GM21529 (cell line): ENCODE data around the gene PLAU.
"Not testable (repeated sequence)": the region's sequence is repeated elsewhere in the genome, so short reads cannot be mapped to it uniquely, and the experiment has no call there.

Experiments
- ATAC-seq: cut with Tn5 transposase; IDR thresholded peaks from one replicate; pipeline ENCODE4 v1.9.1; 2021; ENCODE audit not compliant: unreplicated experiment

The PLAU gene

GRCh38 chr10:73897693-73898092 is 13.2 kb upstream of the PLAU start:
- ATAC-seq, result no peak

DNA sequence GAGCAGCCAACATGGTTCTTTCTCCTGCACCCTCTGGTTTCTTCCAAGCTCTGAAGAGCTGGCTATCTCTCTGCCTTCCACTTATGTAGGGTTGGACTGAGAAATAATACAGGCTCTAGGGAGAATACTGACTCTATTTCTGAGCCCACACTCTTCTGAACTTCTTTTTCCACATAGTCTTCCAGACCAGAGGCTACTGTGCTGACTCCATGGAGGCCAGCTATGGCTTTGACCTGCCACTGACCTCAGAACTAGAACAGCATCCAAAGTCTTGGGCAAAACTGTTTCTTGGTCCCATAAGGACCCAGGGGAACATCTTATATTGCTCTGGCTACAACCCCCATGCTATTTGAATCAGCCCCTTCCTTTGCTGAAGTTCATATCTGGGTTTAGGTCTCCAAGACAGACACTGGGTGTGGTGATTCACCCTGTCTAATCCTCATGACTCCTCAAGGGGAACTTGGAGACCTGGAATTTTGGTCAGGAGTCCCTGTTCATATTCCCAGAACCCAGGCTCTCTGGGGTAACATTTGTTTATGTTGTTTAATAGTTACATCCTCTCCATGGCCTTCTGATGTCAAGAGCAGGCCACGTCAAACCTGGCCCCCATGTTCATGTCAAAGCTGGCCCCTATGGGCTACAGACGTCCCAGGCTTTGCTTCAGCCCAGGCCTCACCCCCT is 12.1 kb upstream of the PLAU start:
- ATAC-seq, result no peak

GRCh38 chr10:73899423-73899822 is 11.5 kb upstream of the PLAU start:
- ATAC-seq, result no peak

DNA sequence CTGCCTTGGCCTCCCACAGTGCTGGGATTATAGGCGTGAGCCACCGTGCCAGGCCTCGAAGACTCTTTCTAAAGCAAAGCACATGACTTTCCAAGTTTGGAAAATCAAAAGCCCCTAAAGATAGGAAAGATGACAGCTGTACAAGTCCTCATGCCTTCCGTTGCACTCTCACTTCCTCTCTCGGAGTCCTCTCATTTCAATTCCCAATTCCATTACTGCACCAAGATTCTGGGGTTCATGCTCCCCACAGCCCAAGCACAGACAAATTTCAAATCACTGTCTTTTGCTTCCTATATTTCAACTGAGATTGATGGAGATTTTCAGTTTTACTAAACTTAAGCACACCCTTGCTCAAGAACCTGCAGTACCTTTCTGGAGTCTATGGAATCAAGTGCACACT is 10.9 kb upstream of the PLAU start:
- ATAC-seq, result no peak

DNA sequence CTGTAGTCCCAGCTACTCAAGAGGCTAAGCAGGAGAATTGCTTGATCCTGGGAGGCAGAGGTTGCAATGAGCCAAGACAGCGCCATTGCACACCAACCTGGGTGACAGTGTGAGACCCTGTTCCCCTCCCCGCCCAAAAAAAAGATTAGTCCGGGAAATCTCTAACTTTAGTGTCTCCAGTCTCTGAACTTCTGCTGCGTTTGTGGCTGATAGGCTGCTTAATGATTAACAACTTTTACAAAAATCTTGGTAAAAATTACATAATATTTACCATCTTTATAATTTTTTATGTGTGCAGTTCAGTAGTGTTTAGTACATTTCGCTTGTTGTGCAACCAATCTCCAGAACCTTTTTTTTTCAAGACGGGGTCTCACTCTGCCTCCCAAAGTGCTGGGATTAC is 9.7 kb upstream of the PLAU start:
- no peak for ATAC-seq

- ATAC-seq, result no peak
Measured at GRCh38 chr10:73902351-73902750, 8.6 kb upstream of the PLAU start.

- no peak for ATAC-seq
Measured at GRCh38 chr10:73905256-73906020, 5.5 kb upstream of the PLAU start.

GRCh38 chr10:73906524-73907447 is 4.1 kb upstream of the PLAU start:
- no peak for ATAC-seq

- ATAC-seq, result no peak
Measured at GRCh38 chr10:73907841-73908517, 3.0 kb upstream of the PLAU start.

GRCh38 chr10:73908853-73909539 is 1.9 kb upstream of the PLAU start:
- ATAC-seq, result peak; percentile 60

DNA sequence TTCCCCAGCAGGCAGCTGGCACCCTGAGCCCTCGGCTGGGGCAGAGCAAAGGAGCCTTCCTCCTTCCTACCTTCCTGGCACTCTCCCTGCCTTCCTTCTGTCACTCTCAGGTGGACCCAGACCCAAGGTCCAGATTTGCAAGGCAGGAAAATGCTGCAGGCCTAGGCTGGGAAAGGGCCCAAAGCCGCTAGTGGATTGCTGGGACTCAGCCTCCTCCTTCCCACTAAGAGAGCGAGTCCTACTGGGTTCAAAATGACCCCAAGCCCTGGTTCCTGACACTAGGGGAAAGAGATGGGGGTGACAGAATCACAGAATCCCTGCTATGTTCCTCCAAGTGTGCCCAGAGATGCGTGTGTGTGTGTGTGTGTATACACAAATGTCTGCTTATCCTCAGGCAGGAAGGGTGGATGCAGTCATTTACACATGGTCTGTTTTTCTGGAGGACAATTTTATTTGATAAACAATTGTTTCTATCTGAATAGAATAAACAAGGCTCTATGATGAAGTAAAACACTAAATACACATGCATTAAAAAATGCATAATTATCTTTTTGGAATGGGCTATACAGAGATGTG is 1.3 kb upstream of the PLAU start:
- no peak for ATAC-seq

DNA sequence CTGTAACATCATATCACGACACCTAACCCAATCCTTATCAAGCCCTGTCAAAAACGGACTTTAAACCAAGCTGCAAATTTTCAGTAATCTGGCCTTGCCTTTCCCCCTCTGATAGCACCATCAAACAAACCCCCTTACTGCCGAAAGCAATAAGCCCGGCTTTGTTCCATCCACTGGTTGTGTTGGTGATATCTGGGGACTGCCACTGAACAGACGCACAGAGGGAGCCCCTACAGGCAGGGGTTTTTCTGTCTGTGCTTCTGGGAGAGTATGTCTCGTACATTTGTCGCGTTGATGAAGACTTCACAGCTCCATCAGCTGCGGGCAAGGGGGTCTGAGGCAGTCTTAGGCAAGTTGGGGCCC is 550 bp upstream of the PLAU start:
- no peak for ATAC-seq

DNA sequence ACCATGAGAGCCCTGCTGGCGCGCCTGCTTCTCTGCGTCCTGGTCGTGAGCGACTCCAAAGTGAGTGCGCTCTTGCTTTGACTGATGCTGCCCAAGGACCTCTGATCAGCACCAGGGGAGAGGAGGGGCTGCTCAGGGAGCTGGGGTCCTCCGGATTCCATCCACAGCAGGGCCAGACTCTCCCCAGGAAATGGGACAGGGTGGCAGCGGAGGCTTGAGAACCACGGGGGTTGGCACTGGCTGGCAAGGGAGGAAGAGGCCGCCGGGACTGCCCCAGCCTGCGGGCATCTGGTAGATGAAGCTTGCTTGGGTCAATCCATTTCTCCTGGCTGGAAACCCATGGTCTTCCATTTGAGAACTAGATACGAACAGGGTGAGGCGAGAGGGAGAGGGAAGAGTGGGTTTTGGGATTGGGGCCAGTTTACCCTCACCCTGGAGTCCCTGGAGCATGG is 647 bp downstream of the PLAU start:
- ATAC-seq, result no peak

DNA sequence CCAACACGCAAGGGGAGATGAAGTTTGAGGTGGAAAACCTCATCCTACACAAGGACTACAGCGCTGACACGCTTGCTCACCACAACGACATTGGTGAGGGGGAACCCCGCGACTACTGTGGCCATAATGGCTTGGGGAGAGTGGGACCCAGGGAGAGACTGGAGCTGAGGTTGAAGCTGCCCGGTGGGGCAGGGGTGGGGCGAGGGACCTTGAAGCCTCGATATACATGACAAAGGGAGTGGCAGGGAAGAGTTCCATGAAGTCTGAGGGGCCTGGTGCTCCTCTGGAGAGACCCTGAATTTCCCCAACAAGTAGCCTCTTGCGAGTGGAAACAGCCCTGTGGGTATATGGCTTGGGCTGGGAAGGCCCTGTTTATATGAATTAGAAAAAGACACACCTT is 3.1 kb downstream of the PLAU start:
- ATAC-seq, result no peak

- no peak for ATAC-seq
Measured at GRCh38 chr10:73915206-73915851, 4.4 kb downstream of the PLAU start.

DNA sequence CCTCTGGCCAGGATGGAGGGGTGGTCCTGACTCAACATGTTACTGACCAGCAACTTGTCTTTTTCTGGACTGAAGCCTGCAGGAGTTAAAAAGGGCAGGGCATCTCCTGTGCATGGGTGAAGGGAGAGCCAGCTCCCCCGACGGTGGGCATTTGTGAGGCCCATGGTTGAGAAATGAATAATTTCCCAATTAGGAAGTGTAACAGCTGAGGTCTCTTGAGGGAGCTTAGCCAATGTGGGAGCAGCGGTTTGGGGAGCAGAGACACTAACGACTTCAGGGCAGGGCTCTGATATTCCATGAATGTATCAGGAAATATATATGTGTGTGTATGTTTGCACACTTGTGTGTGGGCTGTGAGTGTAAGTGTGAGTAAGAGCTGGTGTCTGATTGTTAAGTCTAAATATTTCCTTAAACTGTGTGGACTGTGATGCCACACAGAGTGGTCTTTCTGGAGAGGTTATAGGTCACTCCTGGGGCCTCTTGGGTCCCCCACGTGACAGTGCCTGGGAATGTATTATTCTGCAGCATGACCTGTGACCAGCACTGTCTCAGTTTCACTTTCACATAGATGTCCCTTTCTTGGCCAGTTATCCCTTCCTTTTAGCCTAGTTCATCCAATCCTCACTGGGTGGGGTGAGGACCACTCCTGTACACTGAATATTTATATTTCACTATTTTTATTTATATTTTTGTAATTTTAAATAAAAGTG is 6.0 kb downstream of the PLAU start:
- no peak for ATAC-seq

GRCh38 chr10:73917566-73918305 is 6.8 kb downstream of the PLAU start:
- no peak for ATAC-seq

DNA sequence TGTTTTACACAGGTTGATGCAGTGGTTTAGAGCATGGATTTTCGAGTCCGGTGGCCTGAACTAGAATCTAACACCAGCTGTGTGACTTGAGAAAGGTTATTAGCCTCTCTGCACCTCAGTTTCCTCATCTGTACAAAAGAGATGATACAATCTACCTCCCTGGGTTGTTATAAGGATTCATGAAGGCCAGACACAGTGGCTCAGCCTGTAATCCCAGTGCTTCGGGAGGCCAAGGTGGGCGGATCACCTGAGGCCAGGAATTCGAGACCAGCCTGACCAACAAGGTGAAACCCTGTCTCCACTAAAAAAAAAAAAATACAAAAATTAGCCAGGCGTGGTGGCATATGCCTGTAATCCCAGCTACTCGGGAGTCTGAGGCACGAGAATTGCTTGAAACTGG is 8.5 kb downstream of the PLAU start:
- not testable (repeated sequence) for ATAC-seq
